GM19023 (cell line): ENCODE measurements around the gene FOXO4.

ENCODE experiments used
- ATAC-seq: cut with Tn5 transposase; IDR thresholded peaks from one replicate; pipeline ENCODE4 v1.9.1; 2021; ENCODE audit warnings: mild to moderate bottlenecking, moderate library complexity; ENCODE audit not compliant: unreplicated experiment

Gene FOXO4

GRCh38 chrX:71131510-71131909 lies 35.9 kb downstream of the FOXO4 start:
- no peak for ATAC-seq

DNA sequence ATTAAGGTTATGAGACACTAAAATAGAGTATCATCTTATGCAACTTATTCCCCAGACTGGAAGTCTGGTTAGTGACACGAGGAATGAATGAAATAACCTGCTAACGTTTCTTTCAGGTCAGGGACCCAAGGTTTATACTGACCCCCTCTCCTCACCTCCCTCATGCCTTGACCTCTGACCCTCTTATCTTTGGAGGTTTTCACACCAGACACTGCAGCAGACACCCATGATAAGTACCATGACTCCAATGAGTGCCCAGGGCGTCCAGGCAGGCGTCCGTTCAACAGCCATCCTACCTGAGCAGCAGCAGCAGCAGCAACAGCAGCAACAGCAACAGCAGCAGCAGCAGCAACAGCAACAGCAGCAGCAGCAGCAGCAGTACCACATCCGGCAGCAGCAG lies 44.8 kb downstream of the FOXO4 start:
- no peak for ATAC-seq

- ATAC-seq: no peak
Measured at GRCh38 chrX:71143508-71143907, 47.9 kb downstream of the FOXO4 start.

DNA sequence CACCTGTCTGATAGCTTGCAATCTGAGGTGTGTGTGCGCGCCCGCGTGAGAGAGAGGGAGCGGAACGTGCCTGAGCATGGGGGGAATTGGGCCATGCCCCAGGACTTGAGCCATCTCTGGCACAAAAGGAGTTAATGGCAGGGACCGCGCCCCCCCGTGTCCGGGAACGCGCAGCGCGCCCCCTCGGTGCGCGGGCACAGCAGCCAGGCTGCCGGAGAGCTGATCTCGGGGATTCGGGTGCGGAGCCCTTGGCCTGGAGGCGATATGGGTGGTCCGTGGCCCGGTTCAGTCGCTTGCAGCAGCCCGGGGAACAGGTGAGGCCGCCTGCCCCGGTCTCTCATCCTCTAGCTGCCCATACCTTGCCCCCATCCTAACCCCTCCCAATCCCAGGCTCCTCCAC lies 49.0 kb downstream of the FOXO4 start, which contains the start of gene NLGN3:
TSS of gene NLGN3 (plus strand) at position 191 of the 400 bp plus-strand sequence. CDS start 2,909 bp downstream, outside the sequence.
- no peak for ATAC-seq

DNA sequence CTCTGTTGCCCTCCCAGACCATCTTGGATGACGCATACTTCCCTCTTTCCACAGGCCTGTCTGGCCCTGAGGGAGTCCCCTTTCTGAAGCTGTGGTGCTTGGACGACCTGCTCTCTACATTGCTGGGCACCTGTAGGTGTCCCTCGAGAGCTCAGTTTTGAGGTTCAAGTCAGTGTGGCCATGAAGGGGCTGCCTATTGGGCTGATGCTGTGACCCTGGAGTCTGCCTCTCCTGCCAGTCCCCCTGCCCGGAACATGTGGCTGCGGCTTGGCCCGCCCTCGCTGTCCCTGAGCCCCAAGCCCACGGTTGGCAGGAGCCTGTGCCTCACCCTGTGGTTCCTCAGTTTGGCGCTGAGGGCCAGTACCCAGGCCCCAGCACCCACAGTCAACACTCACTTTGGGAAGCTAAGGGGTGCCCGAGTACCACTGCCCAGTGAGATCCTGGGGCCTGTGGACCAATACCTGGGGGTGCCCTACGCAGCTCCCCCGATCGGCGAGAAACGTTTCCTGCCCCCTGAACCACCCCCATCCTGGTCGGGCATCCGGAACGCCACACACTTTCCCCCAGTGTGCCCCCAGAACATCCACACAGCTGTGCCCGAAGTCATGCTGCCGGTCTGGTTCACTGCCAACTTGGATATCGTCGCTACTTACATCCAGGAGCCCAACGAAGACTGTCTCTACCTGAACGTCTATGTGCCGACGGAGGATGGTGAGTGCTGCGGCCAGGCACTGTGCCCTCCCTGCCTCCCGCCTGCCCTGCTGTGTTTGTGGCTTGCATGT lies 52.0 kb downstream of the FOXO4 start:
- ATAC-seq: no peak

DNA sequence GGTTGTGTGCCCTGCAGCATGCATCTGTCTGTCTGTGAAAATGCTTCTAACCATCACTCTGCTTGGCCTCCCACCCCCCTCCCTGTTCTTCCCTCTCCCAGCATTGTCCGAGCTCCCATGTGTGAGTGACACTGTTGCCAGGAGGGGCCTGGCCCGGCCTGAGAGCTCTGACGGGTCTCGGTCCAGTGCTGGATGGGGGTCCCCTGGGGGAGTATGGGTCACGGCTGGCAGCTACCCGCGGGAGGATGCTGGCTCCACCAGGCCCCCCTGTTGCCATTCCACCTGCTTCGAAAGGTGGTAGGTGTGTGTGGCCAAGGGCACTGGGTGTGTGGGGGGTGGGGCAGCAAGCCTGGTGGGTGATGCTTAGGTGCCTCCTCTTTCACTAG lies 52.6 kb downstream of the FOXO4 start:
- ATAC-seq: no peak

GRCh38 chrX:71151366-71151765 lies 55.7 kb downstream of the FOXO4 start:
- ATAC-seq: no peak
